GM12892 (cell line): ENCODE data around the gene B4GALT2.

Experiments
- POLR2A ChIP-seq: IDR thresholded peaks from 2 replicates; pipeline ENCODE4 v1.6.1; 2011; ENCODE audit warnings: low read depth, low read length, control low read depth
- POLR2AphosphoS5 ChIP-seq: IDR thresholded peaks from 2 replicates; pipeline ENCODE4 v1.6.1; 2011; ENCODE audit warnings: low read depth, low read length, control low read depth

DNA sequence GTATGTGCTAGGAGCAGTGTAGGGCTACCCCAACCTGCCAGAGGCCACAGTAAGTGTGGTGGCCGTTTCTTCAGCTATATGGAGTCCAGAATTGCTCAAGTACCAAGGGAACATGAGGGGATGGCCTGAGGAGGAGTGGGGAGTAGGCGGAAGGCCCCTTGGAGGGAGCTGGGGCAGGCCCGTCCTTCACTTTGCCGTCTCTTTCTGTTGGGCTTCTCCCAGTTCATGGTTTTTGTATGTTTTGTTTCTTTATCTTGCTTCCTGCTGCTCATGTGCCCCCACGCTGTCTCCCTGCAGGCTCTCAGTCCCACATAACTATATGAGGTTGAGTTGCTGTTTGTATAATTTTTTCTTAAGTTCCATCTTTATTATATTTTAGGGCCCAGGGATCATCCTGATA, 15.1 kb upstream of the B4GALT2 start:
- TF ChIP-seq POLR2AphosphoS5 (no peak), POLR2A (no peak)
